Measurements from ENCODE around the gene PRKCE. TPM values are rescaled to one million over a fixed set of nuclear protein-coding genes. Genes with fewer than 3 reads are reported as not detected.
"Not testable (repeated sequence)": the region's sequence is repeated elsewhere in the genome, so short reads cannot be mapped to it uniquely, and the experiment has no call there.

The PRKCE gene
- polyA plus RNA-seq, 3 donors: 1.3 to 7.7 (median 2.3) TPM

- Mint-ChIP-seq H3K27ac (no peak overlapping the region), H3K4me1 (peaks cover 15% of the 10 kb centered on the region)
- H3K36me3 ChIP-seq (replicated peaks in 1 of 2; ENCODE audit: control insufficient read depth in 1 of 2, insufficient read depth in 2 of 2, low read length in 2 of 2): no peaks in the 10 kb centered on the region
Observed at GRCh38 chr2:46202987-46203386, 551.5 kb downstream of the PRKCE start.

GRCh38 chr2:46203636-46204035, 552.2 kb downstream of the PRKCE start:
- peaks cover 15% of the 10 kb centered on the region for H3K4me1 Mint-ChIP-seq
- not testable (repeated sequence) for H3K27ac Mint-ChIP-seq

More at GRCh38 chr2:46202987-46203386, 551.5 kb downstream of the PRKCE start:
- H3K79me2 ChIP-seq (ENCODE audit: insufficient read depth, low read length): no peaks in the 10 kb centered on the region
- no peak overlapping the region for H3K4me3 Mint-ChIP-seq
- peaks cover 4% of the 10 kb centered on the region in 3 donors for H3K27me3 Mint-ChIP-seq (ENCODE audit: low read depth in 3 of 3)
- no peaks in the 10 kb centered on the region for H4K20me1 ChIP-seq (ENCODE audit: insufficient read depth, low read length)
- H3K4me1 ChIP-seq (ENCODE audit: control insufficient read depth in 1 of 2, insufficient read depth in 2 of 2, low read length in 2 of 2): peaks cover 3 to 5% of the 10 kb centered on the region in 2 donors
- H3K27me3 ChIP-seq (ENCODE audit: control insufficient read depth in 2 of 2, insufficient read depth in 2 of 2, low read length in 2 of 2): no peaks in the 10 kb centered on the region
- peaks cover 2 to 14% (median 4%) of the 10 kb centered on the region in 7 donors for H3K9me3 Mint-ChIP-seq
- TF ChIP-seq CTCF (IDR thresholded peaks at IDR 0.05): no peak
- peaks cover 0 to 2% of the 10 kb centered on the region in 2 donors for H3K9me3 ChIP-seq (replicated peaks in 1 of 2; ENCODE audit: control insufficient read depth in 1 of 2, insufficient read depth in 1 of 2, low read length in 2 of 2)
- 98% methylated on average over 5 of the region's 5 CpGs for WGBS (ENCODE audit: insufficient coverage)
- no peak overlapping the region for H3K4me2 ChIP-seq (replicated peaks; ENCODE audit: extremely low read depth, low read length, poor library complexity, severe bottlenecking)
- H3K36me3 Mint-ChIP-seq: no peaks in the 10 kb centered on the region
- no peak overlapping the region for H2AFZ ChIP-seq (ENCODE audit: insufficient read depth, low read depth, low read length, poor library complexity, severe bottlenecking)
- no peak overlapping the region for H3K9ac ChIP-seq (ENCODE audit: insufficient read depth, low read length, poor library complexity, severe bottlenecking)
- H3K4me3 ChIP-seq (replicated peaks in 1 of 3; ENCODE audit: low read depth in 2 of 3, low read length in 3 of 3): no peak overlapping the region
- DNase-seq: no peak
- intact Hi-C loops (cut with micrococcal nuclease): no loop called here
- no peak overlapping the region for H3K27ac ChIP-seq (ENCODE audit: low read depth in 1 of 2, low read length in 2 of 2)

More at GRCh38 chr2:46203636-46204035, 552.2 kb downstream of the PRKCE start:
- H2AFZ ChIP-seq (ENCODE audit: insufficient read depth, low read depth, low read length, poor library complexity, severe bottlenecking); H3K36me3 ChIP-seq (replicated peaks in 1 of 2; ENCODE audit: control insufficient read depth in 1 of 2, insufficient read depth in 2 of 2, low read length in 2 of 2); H3K27me3 Mint-ChIP-seq (ENCODE audit: low read depth in 3 of 3); intact Hi-C loops (cut with micrococcal nuclease); H4K20me1 ChIP-seq (ENCODE audit: insufficient read depth, low read length); H3K4me3 Mint-ChIP-seq; H3K9me3 ChIP-seq (replicated peaks in 1 of 2; ENCODE audit: control insufficient read depth in 1 of 2, insufficient read depth in 1 of 2, low read length in 2 of 2); H3K4me2 ChIP-seq (replicated peaks; ENCODE audit: extremely low read depth, low read length, poor library complexity, severe bottlenecking); H3K27me3 ChIP-seq (ENCODE audit: control insufficient read depth in 2 of 2, insufficient read depth in 2 of 2, low read length in 2 of 2); H3K9ac ChIP-seq (ENCODE audit: insufficient read depth, low read length, poor library complexity, severe bottlenecking); H3K36me3 Mint-ChIP-seq; DNase-seq; H3K79me2 ChIP-seq (ENCODE audit: insufficient read depth, low read length); H3K4me3 ChIP-seq (replicated peaks in 1 of 3; ENCODE audit: low read depth in 2 of 3, low read length in 3 of 3); H3K4me1 ChIP-seq (ENCODE audit: control insufficient read depth in 1 of 2, insufficient read depth in 2 of 2, low read length in 2 of 2); H3K27ac ChIP-seq (ENCODE audit: low read depth in 1 of 2, low read length in 2 of 2): not testable (repeated sequence)
- peaks cover 7 to 17% (median 8%) of the 10 kb centered on the region in 7 donors for H3K9me3 Mint-ChIP-seq
- WGBS (ENCODE audit: insufficient coverage): 96% methylated on average over 8 of the region's 11 CpGs
